Lower lobe of right lung (tissue), 2 donors: ENCODE measurements around the gene PRDM16. TPM values are rescaled to one million over a fixed set of nuclear protein-coding genes. Genes with fewer than 3 reads are reported as not detected.

ENCODE experiments used
- ATAC-seq, 2 donors: fragments of 200-7000 bp; cut with Tn5 transposase; one replicate each; pipeline ENCODE4 v1.9.1; 2020 to 2022; ENCODE audit warnings: mild to moderate bottlenecking in 2 of 2, moderate library complexity in 2 of 2
- DNase-seq: peaks from one replicate; pipeline ENCODE4 v3.0.0-alpha.2; 2020
- H3K27ac ChIP-seq: fragments of 200-600 bp; one replicate; pipeline ENCODE4 v1.8.0; 2022
- H3K27me3 ChIP-seq: fragments of 200-600 bp; one replicate; pipeline ENCODE4 v1.8.0; 2022; ENCODE audit warnings: low read depth
- H3K36me3 ChIP-seq: fragments of 200-600 bp; one replicate; pipeline ENCODE4 v1.8.0; 2022; ENCODE audit warnings: mild to moderate bottlenecking
- H3K4me1 ChIP-seq: fragments of 200-600 bp; one replicate; pipeline ENCODE4 v1.8.0; 2022
- H3K4me3 ChIP-seq: fragments of 200-600 bp; one replicate; pipeline ENCODE4 v1.8.0; 2022; ENCODE audit warnings: mild to moderate bottlenecking
- H3K9me3 ChIP-seq: fragments of 200-600 bp; one replicate; pipeline ENCODE4 v1.8.0; 2022
- CTCF ChIP-seq: fragments of 200-600 bp; IDR thresholded peaks from one replicate; pipeline ENCODE4 v1.8.0; 2022; ENCODE audit warnings: antibody characterized with exemption, mild to moderate bottlenecking
- intact Hi-C: fragments of 100-400 bp; cut with DNase I; formaldehyde crosslinking; loops from one replicate; pipeline ENCODE4 v1.11.0; 2022
- total RNA-seq: library from RNA; stranded (reverse); fragmentation: NEBNext Ultra II Directional; extraction: Animal tissue kit (Norgen Biotek cat#: 25700); gene quantifications from one replicate; pipeline ENCODE4 v1.2.1, GENCODE V29; 2021
- donor health status: DM: no; HTN: yes; CAD: no; lungs with severe emphysema.

PRDM16 gene
- total RNA-seq, 1 donor from 2014 or later, result 19.2 TPM

- no peak overlapping the region for H3K27ac ChIP-seq
- TF ChIP-seq CTCF, result no peak
- H3K9me3 ChIP-seq, result no peaks in the 10 kb centered on the region
- intact Hi-C loops, result no loop called here
- no peaks in the 10 kb centered on the region for H3K36me3 ChIP-seq
- H3K4me1 ChIP-seq, result peaks cover 14% of the 10 kb centered on the region
- peaks cover 73% of the 10 kb centered on the region for H3K27me3 ChIP-seq
- no peak overlapping the region for H3K4me3 ChIP-seq
- DNase-seq, result peak; percentile 33
- no peak for ATAC-seq
Observed at GRCh38 chr1:3065797-3066196, 3.2 kb upstream of the PRDM16 start.

DNA sequence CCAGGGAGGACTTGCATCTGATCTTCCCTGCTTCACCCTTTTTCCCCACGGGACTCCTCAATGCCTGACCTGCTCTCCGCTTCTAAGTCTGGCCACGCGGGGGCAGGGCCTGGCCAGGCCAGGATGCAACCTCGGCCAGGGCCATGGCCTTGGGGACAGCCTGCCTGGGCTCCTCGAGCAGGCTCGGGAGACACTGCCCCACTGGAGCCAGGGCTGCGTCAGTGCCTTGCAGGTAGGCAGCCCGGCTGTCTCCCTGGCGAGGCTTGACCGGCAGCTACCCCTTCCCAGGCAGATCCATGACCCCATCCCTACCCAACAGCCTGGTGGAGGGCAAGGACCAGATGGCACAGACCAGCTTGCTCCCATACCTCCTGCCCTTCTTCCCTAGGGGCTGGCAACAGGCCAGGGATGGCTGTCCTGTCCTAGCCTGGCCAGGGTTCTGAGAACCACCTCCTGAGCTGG lies 2.7 kb upstream of the PRDM16 start:
- Histone ChIP-seq H3K27me3 (peaks cover 78% of the 10 kb centered on the region), H3K4me1 (peaks cover 18% of the 10 kb centered on the region), H3K4me3 (no peak overlapping the region), H3K9me3 (no peaks in the 10 kb centered on the region), H3K27ac (no peak overlapping the region), H3K36me3 (no peaks in the 10 kb centered on the region)
- DNase-seq, result peak; percentile 81
- ATAC-seq, result peak; percentile 74 to 77
- TF ChIP-seq CTCF, result peak; percentile 54
- intact Hi-C loops, result no loop called here

DNA sequence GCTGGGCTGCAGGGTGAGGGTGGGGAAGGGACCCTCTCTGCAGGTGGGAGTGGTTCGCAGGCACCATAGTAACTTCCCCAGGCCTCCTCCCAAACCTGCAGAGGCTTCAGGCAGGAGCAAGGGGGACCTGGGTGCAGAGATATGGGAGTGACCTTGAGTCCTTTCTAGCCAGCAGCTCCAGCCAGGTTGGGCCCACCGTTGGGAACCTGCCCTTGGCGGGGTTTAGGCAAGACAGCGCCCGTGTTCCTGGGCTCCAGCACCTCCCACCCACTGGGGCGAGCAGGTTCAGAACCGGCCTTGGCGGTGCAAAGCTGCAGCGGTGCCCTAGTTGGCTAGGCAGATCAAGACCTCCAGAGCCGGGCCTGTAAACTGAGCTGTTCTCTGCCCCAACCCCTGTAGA lies 2.2 kb upstream of the PRDM16 start:
- no peaks in the 10 kb centered on the region for H3K36me3 ChIP-seq
- intact Hi-C loops, result no loop called here
- H3K4me1 ChIP-seq, result peaks cover 18% of the 10 kb centered on the region
- H3K4me3 ChIP-seq, result no peak overlapping the region
- peaks cover 83% of the 10 kb centered on the region for H3K27me3 ChIP-seq
- no peaks in the 10 kb centered on the region for H3K9me3 ChIP-seq
- no peak overlapping the region for H3K27ac ChIP-seq
- peak; percentile 45 for DNase-seq
- no peak for ATAC-seq
- TF ChIP-seq CTCF, result no peak

DNA sequence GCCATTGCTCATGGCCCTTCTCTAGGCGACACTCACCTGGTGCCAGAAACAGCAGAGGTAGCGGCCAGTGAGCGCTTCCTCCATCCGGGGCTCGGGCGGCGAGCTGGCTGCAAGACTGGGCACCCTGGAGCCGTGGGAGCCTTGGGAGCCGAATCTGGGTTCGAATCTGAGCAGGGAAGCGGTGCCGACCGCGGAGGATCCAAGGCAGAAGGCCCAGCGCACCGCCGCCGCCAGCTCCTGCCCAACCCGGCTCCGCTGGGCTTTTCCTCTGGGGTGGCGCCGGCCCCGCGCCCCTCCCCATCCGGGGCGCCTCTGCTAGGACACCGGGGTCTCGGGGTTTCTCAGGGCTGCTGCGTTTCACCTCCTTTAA lies 1.7 kb upstream of the PRDM16 start:
- DNase-seq (peak; percentile 46), ATAC-seq (no peak)
- Histone ChIP-seq H3K9me3 (no peaks in the 10 kb centered on the region), H3K36me3 (no peaks in the 10 kb centered on the region), H3K27ac (no peak overlapping the region), H3K27me3 (peaks cover 88% of the 10 kb centered on the region), H3K4me1 (peaks cover 18% of the 10 kb centered on the region), H3K4me3 (peak overlapping the region; percentile 58)
- intact Hi-C loops, result no loop called here
- TF ChIP-seq CTCF, result no peak

- Histone ChIP-seq H3K9me3 (no peaks in the 10 kb centered on the region), H3K27me3 (peaks cover 88% of the 10 kb centered on the region), H3K4me3 (peak overlapping the region; percentile 58), H3K27ac (peak overlapping the region; percentile 62), H3K36me3 (no peaks in the 10 kb centered on the region), H3K4me1 (peaks cover 24% of the 10 kb centered on the region)
- ATAC-seq, result peak; percentile 6 to 22
- no peak for TF ChIP-seq CTCF
- peak; percentile 49 for DNase-seq
- intact Hi-C loops, result no loop called here
Observed at GRCh38 chr1:3067671-3068563, 1.1 kb upstream of the PRDM16 start.
